HEK293 (cell line): ENCODE results near the gene EIF4ENIF1.
A peak's percentile ranks its signal among the peaks of the same experiment; 100 is the strongest.

Experiments
- CTCF ChIA-PET: fragments of 350-600 bp; formaldehyde crosslinking; extraction: SDS; loops from one replicate; lab custom pipeline; 2021; ENCODE audit warnings: antibody characterized with exemption; lab: Yijun Ruan, JAX
- POLR2A ChIA-PET: fragments of 300-600 bp; formaldehyde crosslinking; extraction: SDS; loops from one replicate; lab custom pipeline; 2020; ENCODE audit warnings: antibody characterized with exemption, inconsistent platforms; lab: Yijun Ruan, JAX
- H3K27ac ChIP-seq: fragments of 200-500 bp; sonication (Bioruptor generic); 2 replicates; pipeline ENCODE4 v1.5.1; 2014; ENCODE audit warnings: low read depth, low read length, control low read depth, inconsistent platforms; ENCODE audit errors: extremely low read depth
- H3K36me3 ChIP-seq, 2 experiments: fragments of 200-500 bp in 1 of 2; sonication (Bioruptor generic) in 1 of 2; 1 replicate in 1 of 2; 2 replicates in 1 of 2; pipeline ENCODE4 v1.5.1; 2014 to 2017; ENCODE audit warnings: inconsistent platforms in 2 of 2, low read length in 2 of 2; ENCODE audit not compliant: control insufficient read depth in 2 of 2, insufficient read depth in 1 of 2
- H3K4me1 ChIP-seq: fragments of 200-500 bp; sonication (Bioruptor generic); 2 replicates; pipeline ENCODE4 v1.5.1; 2014; ENCODE audit warnings: mild to moderate bottlenecking, low read length, inconsistent platforms; ENCODE audit not compliant: control insufficient read depth, insufficient read depth
- H3K4me3 ChIP-seq: 2 replicates; pipeline ENCODE4 v1.5.1; 2011; ENCODE audit warnings: low read depth, mild to moderate bottlenecking, control low read depth, low read length, moderate library complexity
- H3K9me3 ChIP-seq: fragments of 200-500 bp; sonication (Bioruptor generic); 2 replicates; pipeline ENCODE4 v1.5.1; 2014; ENCODE audit warnings: low read depth, low read length, inconsistent platforms; ENCODE audit not compliant: control insufficient read depth, insufficient read depth
- HOXC10 ChIP-seq: sonication (generic); formaldehyde crosslinking; IDR thresholded peaks from 2 replicates; pipeline ENCODE4 v1.8.1; 2023; ENCODE audit warnings: mild to moderate bottlenecking, missing genetic modification reagents
- ZBTB17 ChIP-seq: fragments of 450-650 bp; formaldehyde crosslinking; IDR thresholded peaks from 2 replicates; pipeline ENCODE4 v1.5.1; 2016; ENCODE audit warnings: missing biosample characterization, missing genetic modification characterization
- ZNF2 ChIP-seq: fragments of 450-650 bp; formaldehyde crosslinking; IDR thresholded peaks from 2 replicates; pipeline ENCODE4 v1.5.1; 2016; ENCODE audit warnings: missing biosample characterization, missing genetic modification characterization
- ZNF24 ChIP-seq: fragments of 450-650 bp; formaldehyde crosslinking; IDR thresholded peaks from 2 replicates; pipeline ENCODE4 v1.5.1; 2016; ENCODE audit warnings: missing biosample characterization, missing genetic modification characterization
- ZNF280D ChIP-seq: fragments of 450-650 bp; formaldehyde crosslinking; IDR thresholded peaks from 2 replicates; pipeline ENCODE4 v1.5.1; 2016; ENCODE audit warnings: missing biosample characterization, missing genetic modification characterization
- ZNF521 ChIP-seq: fragments of 450-650 bp; formaldehyde crosslinking; IDR thresholded peaks from 2 replicates; pipeline ENCODE4 v1.5.1; 2017; ENCODE audit warnings: missing biosample characterization, mild to moderate bottlenecking, missing genetic modification characterization
- ZNF548 ChIP-seq: fragments of 450-650 bp; formaldehyde crosslinking; IDR thresholded peaks from 2 replicates; pipeline ENCODE4 v1.5.1; 2016; ENCODE audit warnings: missing biosample characterization, missing genetic modification characterization
- ZNF558 ChIP-seq: fragments of 450-650 bp; formaldehyde crosslinking; IDR thresholded peaks from 2 replicates; pipeline ENCODE4 v1.5.1; 2016; ENCODE audit warnings: missing biosample characterization, missing genetic modification characterization
- ZNF639 ChIP-seq: fragments of 450-650 bp; formaldehyde crosslinking; IDR thresholded peaks from 2 replicates; pipeline ENCODE4 v1.5.1; 2016; ENCODE audit warnings: missing biosample characterization, missing genetic modification characterization
- ZNF645 ChIP-seq: fragments of 450-650 bp; formaldehyde crosslinking; IDR thresholded peaks from 2 replicates; pipeline ENCODE4; 2016; ENCODE audit warnings: missing biosample characterization, missing genetic modification characterization
- ZNF654 ChIP-seq: fragments of 450-650 bp; formaldehyde crosslinking; IDR thresholded peaks from 2 replicates; pipeline ENCODE4 v1.5.1; 2016; ENCODE audit warnings: low read depth, missing biosample characterization, missing genetic modification characterization
- ZNF692 ChIP-seq: fragments of 450-650 bp; formaldehyde crosslinking; IDR thresholded peaks from 2 replicates; pipeline ENCODE4 v1.5.1; 2016; ENCODE audit warnings: missing biosample characterization, missing genetic modification characterization
- ZNF837 ChIP-seq: fragments of 450-650 bp; formaldehyde crosslinking; IDR thresholded peaks from 2 replicates; pipeline ENCODE4 v1.5.1; 2016; ENCODE audit warnings: missing biosample characterization, missing genetic modification characterization
- ZSCAN5A ChIP-seq: fragments of 450-650 bp; formaldehyde crosslinking; IDR thresholded peaks from 2 replicates; pipeline ENCODE4 v1.5.1; 2016; ENCODE audit warnings: missing biosample characterization, missing genetic modification characterization

The EIF4ENIF1 gene

GRCh38 chr22:31451709-31452571, 37.7 kb downstream of the EIF4ENIF1 start:
- POLR2A ChIA-PET = interaction anchor here (0.5 to 1.2 kb wide), 5 partner anchors 10 to 179 kb away, joined by 3 to 6 read pairs (median 3); no protein-coding TSS in a partner anchor
- CTCF ChIA-PET = interaction anchor here (0.5 to 3.2 kb wide), 36 partner anchors 8 to 537 kb away, joined by 3 to 26 read pairs (median 4); no protein-coding TSS in a partner anchor
- H3K27ac ChIP-seq = no peak overlapping the region
- H3K4me1 ChIP-seq = no peaks in the 10 kb centered on the region
- no peaks in the 10 kb centered on the region for H3K9me3 ChIP-seq
- H3K4me3 ChIP-seq = no peak overlapping the region
- H3K36me3 ChIP-seq = peaks cover 60 to 86% of the 10 kb centered on the region in 2 experiments
- TF ChIP-seq ZSCAN5A (tag by site-specific recombination) = no peak
- TF ChIP-seq ZNF2 (tag by site-specific recombination) = peak; percentile 70
- peak; percentile 44 for TF ChIP-seq ZNF654 (tag by site-specific recombination)
- TF ChIP-seq ZNF639 (tag by site-specific recombination) = no peak
- TF ChIP-seq ZBTB17 (tag by site-specific recombination) = peak; percentile 46; the same call in 1 of the 2 replicates
- 0 out of 2 replicates have a peak, but pooled peaks have one; percentile 45 for TF ChIP-seq ZNF692
- TF ChIP-seq ZNF558 (tag by site-specific recombination) = no peak

- no peaks in the 10 kb centered on the region for H3K9me3 ChIP-seq
- H3K4me3 ChIP-seq = no peak overlapping the region
- CTCF ChIA-PET = interaction anchor here (0.5 to 0.8 kb wide), 2 partner anchors 20 to 257 kb away, joined by 3 read pairs; no protein-coding TSS in a partner anchor
- no peak overlapping the region for H3K27ac ChIP-seq
- H3K4me1 ChIP-seq = no peaks in the 10 kb centered on the region
- peaks cover 53 to 90% of the 10 kb centered on the region in 2 experiments for H3K36me3 ChIP-seq
- POLR2A ChIA-PET = no interaction called here
- TF ChIP-seq ZNF280D (tag by site-specific recombination) = no peak
- no peak for TF ChIP-seq ZNF548 (tag by site-specific recombination)
- no peak for TF ChIP-seq ZNF24 (tag by site-specific recombination)
- no peak for TF ChIP-seq ZNF521
- TF ChIP-seq ZNF558 (tag by site-specific recombination) = no peak
- no peak for TF ChIP-seq ZNF837 (tag by site-specific recombination)
- TF ChIP-seq ZNF645 (tag by site-specific recombination) = no peak
- TF ChIP-seq HOXC10 (CRISPR knock-in tag) = no peak
Measured at GRCh38 chr22:31449506-31449905, 40.1 kb downstream of the EIF4ENIF1 start.
